Tibial nerve (tissue), 3 donors: Measurements from ENCODE around the gene FBXO46.

Experiments used
- POLR2A ChIP-seq, 2 donors: fragments of 450-650 bp; IDR thresholded peaks; one replicate each; pipeline ENCODE4 v1.6.1; 2017; ENCODE audit warnings: antibody characterized with exemption in 2 of 2, mild to moderate bottlenecking in 2 of 2, moderate library complexity in 2 of 2
- TF ChIP-seq, protein P1 (sequence below), 5 experiments: fragments of 200-600 bp in 3 of 5; fragments of 450-650 bp in 2 of 5; sonication (generic) in 3 of 5; IDR thresholded peaks; one replicate each; pipeline ENCODE4 v1.5.1; 2016 to 2019; ENCODE audit warnings: antibody characterized with exemption in 5 of 5, mild to moderate bottlenecking in 3 of 5, moderate library complexity in 2 of 5

DNA sequence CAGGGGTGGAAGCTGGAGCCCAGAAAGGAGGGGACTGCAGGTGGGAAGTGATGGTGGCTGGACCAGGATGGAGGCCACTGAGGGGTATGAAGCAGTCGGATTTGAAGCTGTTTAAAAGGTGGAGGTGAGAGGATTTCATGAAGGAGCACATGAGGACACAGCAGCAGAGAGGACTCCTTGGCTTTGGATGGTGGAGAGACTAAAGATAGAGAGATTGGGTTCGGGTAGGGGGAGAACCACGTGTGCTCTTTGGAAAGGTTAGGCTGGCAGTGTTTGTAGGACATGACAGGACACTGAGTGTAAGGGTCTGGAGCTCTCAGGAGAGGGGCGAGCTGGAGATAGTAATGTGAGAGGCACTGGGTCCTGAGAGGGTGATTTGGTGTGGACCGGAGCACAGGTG lies 47.8 kb downstream of the FBXO46 start:
- TF ChIP-seq, protein P1, sequence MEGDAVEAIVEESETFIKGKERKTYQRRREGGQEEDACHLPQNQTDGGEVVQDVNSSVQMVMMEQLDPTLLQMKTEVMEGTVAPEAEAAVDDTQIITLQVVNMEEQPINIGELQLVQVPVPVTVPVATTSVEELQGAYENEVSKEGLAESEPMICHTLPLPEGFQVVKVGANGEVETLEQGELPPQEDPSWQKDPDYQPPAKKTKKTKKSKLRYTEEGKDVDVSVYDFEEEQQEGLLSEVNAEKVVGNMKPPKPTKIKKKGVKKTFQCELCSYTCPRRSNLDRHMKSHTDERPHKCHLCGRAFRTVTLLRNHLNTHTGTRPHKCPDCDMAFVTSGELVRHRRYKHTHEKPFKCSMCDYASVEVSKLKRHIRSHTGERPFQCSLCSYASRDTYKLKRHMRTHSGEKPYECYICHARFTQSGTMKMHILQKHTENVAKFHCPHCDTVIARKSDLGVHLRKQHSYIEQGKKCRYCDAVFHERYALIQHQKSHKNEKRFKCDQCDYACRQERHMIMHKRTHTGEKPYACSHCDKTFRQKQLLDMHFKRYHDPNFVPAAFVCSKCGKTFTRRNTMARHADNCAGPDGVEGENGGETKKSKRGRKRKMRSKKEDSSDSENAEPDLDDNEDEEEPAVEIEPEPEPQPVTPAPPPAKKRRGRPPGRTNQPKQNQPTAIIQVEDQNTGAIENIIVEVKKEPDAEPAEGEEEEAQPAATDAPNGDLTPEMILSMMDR (IDR thresholded peaks at IDR 0.05): no peak
- no peak for TF ChIP-seq POLR2A (IDR thresholded peaks at IDR 0.05)
